Measurements from ENCODE around the gene PCDHGA9. TPM values are rescaled to one million over a fixed set of nuclear protein-coding genes. Genes with fewer than 3 reads are reported as not detected.
"Not testable (repeated sequence)": the region's sequence is repeated elsewhere in the genome, so short reads cannot be mapped to it uniquely, and the experiment has no call there.

PCDHGA9 gene
- total RNA-seq, 6 experiments from 2014 or later, result 1.0 to 2.5 (median 1.3) TPM

- intact Hi-C loops (cut with DNase I), result loop anchor here in 1 of 2 donors (10.0 kb wide), 1 partner anchor 169 kb away; the partner anchor contains the start of gene PCDHB15
- Histone ChIP-seq H3K27ac (peak overlapping the region in 1 of 3 donors; percentile 30), H3K27me3 (no peaks in the 10 kb centered on the region), H3K4me3 (peak overlapping the region; percentile 26 to 56 (median 45)), H3K9me3 (peaks cover 0 to 22% (median 6%) of the 10 kb centered on the region in 4 donors), H3K4me1 (no peaks in the 10 kb centered on the region), H3K36me3 (no peaks in the 10 kb centered on the region)
- no peak for TF ChIP-seq CTCF (IDR thresholded peaks at IDR 0.05)
- peak; percentile 10 for TF ChIP-seq POLR2A (IDR thresholded peaks at IDR 0.05)
- ATAC-seq, result peak; percentile 39 to 72 (median 52)
- 17% methylated on average over 20 of the region's 25 CpGs for WGBS (ENCODE audit: insufficient coverage, low coverage, low lambda C conversion rate, missing lambda C conversion rate)
- peak in 2 of 3 donors; percentile 41 to 49 for DNase-seq
Observed at GRCh38 chr5:141413540-141414069, 11.0 kb downstream of the PCDHGA9 start.

- intact Hi-C loops (cut with DNase I), result loop anchor here in 1 of 2 donors (10.0 kb wide), 1 partner anchor 170 kb away; the partner anchor contains the start of gene PCDHB15
- not testable (repeated sequence) for H3K27me3 ChIP-seq, H3K36me3 ChIP-seq, H3K4me1 ChIP-seq, DNase-seq, H3K4me3 ChIP-seq, H3K27ac ChIP-seq, ATAC-seq
- WGBS (ENCODE audit: insufficient coverage, low coverage, low lambda C conversion rate, missing lambda C conversion rate), result 38% methylated on average over 3 of the region's 46 CpGs
- H3K9me3 ChIP-seq, result peaks cover 0 to 23% (median 11%) of the 10 kb centered on the region in 4 donors
Observed at GRCh38 chr5:141414548-141415274, 12.1 kb downstream of the PCDHGA9 start.

- DNase-seq, result peak in 1 of 3 donors; percentile 27
- peaks cover 0 to 22% (median 13%) of the 10 kb centered on the region in 4 donors for H3K9me3 ChIP-seq
- WGBS (ENCODE audit: insufficient coverage, low coverage, low lambda C conversion rate, missing lambda C conversion rate), result 50% methylated on average over 5 of the region's 24 CpGs
- not testable (repeated sequence) for ATAC-seq, H3K4me3 ChIP-seq, H3K36me3 ChIP-seq, H3K27ac ChIP-seq, H3K27me3 ChIP-seq, H3K4me1 ChIP-seq
- intact Hi-C loops (cut with DNase I), result loop anchor here in 1 of 2 donors (10.0 kb wide), 1 partner anchor 170 kb away; the partner anchor contains the start of gene PCDHB15
Observed at GRCh38 chr5:141415275-141415618, 12.7 kb downstream of the PCDHGA9 start.

GRCh38 chr5:141417494-141418172 is 15.1 kb downstream of the PCDHGA9 start, which contains the start of gene PCDHGB7:
Gene PCDHGB7, plus strand, starts transcription at chr5:141417677. Its CDS starts 183 bp downstream, at chr5:141417860.
- H3K27ac ChIP-seq, result not testable (repeated sequence)

More at GRCh38 chr5:141417494-141418172, 15.1 kb downstream of the PCDHGA9 start, which contains the start of gene PCDHGB7:
- peak; percentile 80 to 90 (median 86) for ATAC-seq
- WGBS (ENCODE audit: insufficient coverage, low coverage, low lambda C conversion rate, missing lambda C conversion rate), result 17% methylated on average over 27 of the region's 47 CpGs
- not testable (repeated sequence) for H3K4me1 ChIP-seq, H3K27me3 ChIP-seq, H3K36me3 ChIP-seq
- DNase-seq, result peak in 2 of 3 donors; percentile 56 to 80
- intact Hi-C loops (cut with DNase I), result loop anchor here in 1 of 2 donors (10.0 kb wide), 1 partner anchor 173 kb away; the partner anchor contains the start of gene PCDHB15
- peak within 1 kb of the TSS in 2 of 3 donors; percentile 23 to 43 for H3K4me3 ChIP-seq
- TF ChIP-seq CTCF (IDR thresholded peaks at IDR 0.05), result peak; percentile 39 to 56 (median 45)
- H3K9me3 ChIP-seq, result peaks cover 0 to 32% (median 18%) of the 10 kb centered on the region in 4 donors

Measured in right lobe of liver (tissue), 6 donors.